ENCODE measurements around the gene CACNA2D4.
"Not testable (repeated sequence)": the region's sequence is repeated elsewhere in the genome, so short reads cannot be mapped to it uniquely, and the experiment has no call there.

Gene CACNA2D4

GRCh38 chr12:1832801-1833595 lies 85.5 kb downstream of the CACNA2D4 start:
- no peak for DNase-seq (ENCODE audit: low spot score)

- DNase-seq (ENCODE audit: low spot score) = no peak
These were observed 87.2 kb downstream of the CACNA2D4 start for GRCh38 chr12:1830981-1831963.

- DNase-seq (ENCODE audit: low spot score) = no peak
These were observed 88.0 kb downstream of the CACNA2D4 start for GRCh38 chr12:1830401-1830845.

GRCh38 chr12:1829306-1829900 lies 89.0 kb downstream of the CACNA2D4 start:
- no peak for DNase-seq (ENCODE audit: low spot score)

GRCh38 chr12:1828856-1829255 lies 89.6 kb downstream of the CACNA2D4 start:
- DNase-seq (ENCODE audit: low spot score) = no peak

GRCh38 chr12:1827826-1828805 lies 90.3 kb downstream of the CACNA2D4 start:
- no peak for DNase-seq (ENCODE audit: low spot score)

- DNase-seq (ENCODE audit: low spot score) = no peak
These were observed 91.4 kb downstream of the CACNA2D4 start for GRCh38 chr12:1826867-1827705.

GRCh38 chr12:1826401-1826800 lies 92.1 kb downstream of the CACNA2D4 start:
- DNase-seq (ENCODE audit: low spot score) = no peak

- no peak for DNase-seq (ENCODE audit: low spot score)
These were observed 92.9 kb downstream of the CACNA2D4 start for GRCh38 chr12:1825382-1826102.

GRCh38 chr12:1823237-1823636 lies 95.2 kb downstream of the CACNA2D4 start:
- no peak for DNase-seq (ENCODE audit: low spot score)

- DNase-seq (ENCODE audit: low spot score) = no peak
These were observed 95.8 kb downstream of the CACNA2D4 start for GRCh38 chr12:1822699-1823098.

GRCh38 chr12:1821805-1822204 lies 96.6 kb downstream of the CACNA2D4 start:
- DNase-seq (ENCODE audit: low spot score) = no peak

- no peak for DNase-seq (ENCODE audit: low spot score)
These were observed 97.6 kb downstream of the CACNA2D4 start for GRCh38 chr12:1820896-1821291.

- no peak for DNase-seq (ENCODE audit: low spot score)
These were observed 98.1 kb downstream of the CACNA2D4 start, which contains the start of gene LRTM2 for GRCh38 chr12:1820191-1820895. TSS of gene LRTM2 (plus strand) at chr12:1820565. CDS start at chr12:1828149, 7,584 bp downstream.

- no peak for DNase-seq (ENCODE audit: low spot score)
These were observed 98.9 kb downstream of the CACNA2D4 start for GRCh38 chr12:1819571-1819970.

- no peak for DNase-seq (ENCODE audit: low spot score)
These were observed 99.4 kb downstream of the CACNA2D4 start for GRCh38 chr12:1819050-1819449.

GRCh38 chr12:1817928-1818327 lies 100.5 kb downstream of the CACNA2D4 start:
- DNase-seq (ENCODE audit: low spot score) = not testable (repeated sequence)

- DNase-seq (ENCODE audit: low spot score) = no peak
These were observed 101.6 kb downstream of the CACNA2D4 start for GRCh38 chr12:1816730-1817348.
